RKO (cell line): ENCODE measurements around the gene ACSS3.
"Not testable (repeated sequence)": the region's sequence is repeated elsewhere in the genome, so short reads cannot be mapped to it uniquely, and the experiment has no call there.

Experiments
- DNase-seq: peaks from one replicate; pipeline ENCODE4 v3.0.0-alpha.2; 2016; ENCODE audit warnings: low spot score

The ACSS3 gene

DNA sequence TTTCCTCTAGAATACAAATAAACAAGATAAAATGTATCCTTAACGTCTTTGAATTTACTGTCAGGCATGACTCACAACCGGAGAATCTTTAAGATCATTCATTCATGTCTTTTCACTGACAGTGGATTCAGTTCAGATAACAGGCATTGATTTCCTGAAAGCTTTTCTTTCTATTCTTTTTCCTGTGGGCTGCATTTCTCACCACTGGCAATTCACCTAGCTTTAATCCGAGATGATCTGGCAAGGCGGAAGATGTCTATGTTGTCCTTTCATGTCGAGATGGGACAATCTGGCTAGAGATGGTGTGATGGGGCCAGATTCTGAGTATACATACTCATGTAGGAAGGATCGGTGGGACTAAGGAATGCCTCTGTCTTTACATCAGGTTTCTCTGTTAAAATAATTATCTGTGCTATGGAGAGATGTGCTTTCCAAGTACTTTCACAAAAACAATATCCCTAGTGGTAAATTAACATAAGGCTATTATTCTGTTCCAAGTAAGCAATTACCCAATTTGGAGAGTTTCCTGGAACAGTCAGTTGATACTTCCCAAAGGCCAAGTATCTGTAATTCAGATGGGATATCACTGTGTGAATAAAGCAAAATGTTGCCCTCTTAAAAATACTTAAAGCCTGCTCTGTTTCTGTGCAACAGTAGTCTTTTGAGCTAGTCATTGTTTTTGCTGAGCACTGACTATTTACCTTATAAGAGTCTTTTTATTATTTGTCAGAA lies 17.8 kb downstream of the ACSS3 start:
- DNase-seq: no peak

- no peak for DNase-seq
Observed at GRCh38 chr12:81105687-81106086, 27.8 kb downstream of the ACSS3 start.

DNA sequence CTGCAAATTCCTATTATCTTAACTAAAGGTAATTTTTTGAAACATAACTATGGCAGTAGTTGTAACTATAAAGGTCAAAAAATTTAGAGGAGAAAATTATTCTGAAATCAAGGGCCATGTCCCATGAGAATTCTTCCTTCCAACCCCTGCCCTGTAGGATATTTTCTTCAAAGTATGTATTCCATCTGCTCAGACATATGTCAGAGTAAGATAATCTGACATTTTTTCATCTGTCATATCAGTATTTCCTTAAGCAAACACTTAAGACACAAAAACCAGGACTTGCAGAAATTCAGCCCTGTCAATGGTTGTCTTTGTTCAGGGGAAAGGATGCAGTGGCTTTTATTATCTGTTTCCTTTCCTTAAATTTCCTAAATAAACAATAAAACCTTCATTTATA lies 36.3 kb downstream of the ACSS3 start:
- no peak for DNase-seq

- DNase-seq: not testable (repeated sequence)
Observed at GRCh38 chr12:81119069-81119468, 41.2 kb downstream of the ACSS3 start.

- no peak for DNase-seq
Observed at GRCh38 chr12:81120961-81121360, 43.1 kb downstream of the ACSS3 start.

DNA sequence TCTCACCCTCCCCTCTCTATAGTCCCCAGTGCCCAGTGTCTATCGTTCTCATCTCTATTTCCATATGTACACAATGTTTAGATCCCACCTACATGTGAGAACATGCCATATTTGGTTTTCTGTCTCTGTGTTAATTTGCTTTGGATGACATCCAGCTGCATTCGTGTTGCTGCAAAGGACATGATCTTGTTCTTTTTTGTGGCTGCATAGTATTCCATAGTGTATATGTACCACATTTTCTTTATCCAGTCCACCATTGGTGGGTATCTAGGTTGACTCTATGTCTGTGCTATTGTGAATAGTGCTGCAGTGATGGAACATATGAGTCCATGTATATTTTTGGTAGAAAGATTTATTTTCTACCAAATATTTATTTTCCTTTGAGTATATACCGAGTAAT lies 45.7 kb downstream of the ACSS3 start:
- DNase-seq: no peak

GRCh38 chr12:81125691-81126090 lies 47.8 kb downstream of the ACSS3 start:
- DNase-seq: no peak

DNA sequence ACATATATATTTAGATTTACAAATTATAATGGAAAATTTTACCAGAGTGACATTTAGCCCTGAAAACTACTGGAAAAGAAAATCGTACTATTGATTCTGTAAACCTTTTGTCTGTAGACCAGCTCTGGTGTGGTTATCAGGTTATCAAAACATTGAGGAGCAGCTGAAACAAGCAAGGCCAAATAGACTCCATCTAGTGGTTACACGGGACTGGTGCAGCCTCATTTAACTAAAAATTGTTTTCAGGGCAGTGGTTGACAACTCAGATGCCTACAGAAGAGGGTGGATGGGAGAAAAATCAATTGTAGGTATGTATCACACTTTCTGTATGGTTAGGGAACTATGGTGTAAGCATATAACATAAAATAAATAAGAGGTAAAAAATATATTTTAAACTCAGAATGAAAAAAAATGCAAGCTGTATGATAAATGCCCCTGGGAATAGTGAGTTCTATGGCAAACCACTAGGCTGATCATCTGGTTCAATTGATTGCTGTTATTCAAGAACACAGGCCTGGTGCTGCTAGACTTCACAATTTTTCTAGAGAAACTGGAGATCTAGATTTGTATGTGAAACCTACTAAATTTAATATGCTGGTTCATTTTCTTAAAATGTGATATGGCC lies 51.2 kb downstream of the ACSS3 start:
- peak; percentile 69 for DNase-seq

DNA sequence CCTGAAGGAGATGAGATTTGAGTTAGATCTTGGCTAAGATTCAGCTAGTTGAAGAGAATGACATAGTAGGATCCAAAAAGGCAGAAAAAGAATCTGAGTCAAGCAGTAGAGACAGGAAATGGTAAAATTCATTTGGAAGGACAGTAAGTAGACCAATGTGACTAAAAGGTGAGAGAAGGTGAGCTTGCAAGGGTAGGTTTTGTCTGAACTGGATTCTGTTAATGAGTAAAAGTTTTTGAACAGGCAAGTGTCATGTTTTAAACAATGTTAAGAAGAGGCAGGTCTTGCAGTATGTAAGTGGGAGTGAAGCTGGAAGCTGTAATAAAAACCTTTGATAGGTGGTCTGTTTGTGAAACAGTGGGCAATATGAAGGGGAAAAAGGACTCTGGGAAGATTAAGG lies 58.6 kb downstream of the ACSS3 start:
- DNase-seq: no peak

- no peak for DNase-seq
Observed at GRCh38 chr12:81137801-81138200, 59.9 kb downstream of the ACSS3 start.

- DNase-seq: no peak
Observed at GRCh38 chr12:81141217-81141616, 63.3 kb downstream of the ACSS3 start.

DNA sequence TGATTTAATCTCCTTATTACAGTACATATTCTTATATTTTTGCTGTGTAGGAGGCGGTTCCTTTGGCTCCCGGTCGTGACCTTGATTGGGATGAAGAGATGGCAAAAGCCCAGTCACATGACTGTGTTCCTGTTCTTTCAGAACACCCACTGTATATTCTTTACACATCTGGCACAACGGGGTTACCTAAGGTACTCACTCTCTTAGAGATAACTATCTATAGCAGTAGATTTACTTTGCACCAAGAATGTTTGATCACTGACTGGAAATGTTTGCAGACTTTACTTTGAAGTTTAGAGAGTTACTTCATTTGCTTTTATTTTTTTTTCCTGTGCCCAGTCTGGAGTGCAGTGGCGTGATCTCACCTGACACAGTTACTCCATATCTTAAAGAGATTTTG lies 65.2 kb downstream of the ACSS3 start:
- DNase-seq: no peak

DNA sequence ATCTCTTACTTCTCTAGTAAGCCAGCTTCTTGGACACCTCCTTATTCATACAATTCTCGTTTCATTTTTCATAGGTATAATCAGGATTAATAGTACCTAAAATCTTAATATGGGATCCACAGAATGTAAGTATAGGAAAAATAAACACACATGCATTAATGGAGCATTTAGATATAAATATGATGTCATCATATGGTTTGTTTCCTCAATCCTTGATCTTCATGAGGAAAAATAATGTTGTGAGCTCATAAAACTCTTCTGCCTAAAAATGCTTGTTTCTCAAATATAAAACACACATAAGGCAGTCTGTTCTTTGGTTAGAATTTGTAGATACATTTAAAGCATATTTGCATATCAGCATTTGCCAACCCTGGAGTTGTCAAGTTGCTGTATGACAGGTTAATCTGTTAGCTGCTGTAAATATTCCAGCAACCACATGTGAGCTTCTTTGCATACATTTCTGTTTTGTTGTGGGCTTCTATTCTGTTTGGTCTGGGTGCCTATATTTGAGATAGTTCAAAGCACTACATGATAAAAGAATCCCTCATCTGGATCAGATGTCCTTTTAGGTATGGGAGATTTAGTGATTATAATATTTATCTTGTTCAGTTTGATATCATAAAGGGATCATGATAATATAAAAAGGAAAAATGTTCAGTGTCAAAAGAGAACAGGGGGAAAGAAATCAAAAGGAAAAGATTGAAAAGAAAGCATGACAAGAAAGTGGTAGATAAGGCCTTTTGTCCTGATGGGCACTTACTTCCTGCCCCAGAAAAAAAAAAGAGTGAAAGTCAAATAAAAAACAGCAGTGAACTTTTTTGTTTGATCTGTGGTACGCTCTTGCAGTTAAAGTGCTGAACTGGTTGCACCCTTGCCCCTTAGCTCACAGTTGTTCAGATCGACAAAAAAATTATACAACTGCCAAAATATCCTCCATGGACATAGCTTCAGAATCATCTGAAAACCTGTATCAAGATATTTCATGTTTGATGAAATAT lies 68.6 kb downstream of the ACSS3 start:
- no peak for DNase-seq

- DNase-seq: no peak
Observed at GRCh38 chr12:81147292-81147919, 69.5 kb downstream of the ACSS3 start.

- no peak for DNase-seq
Observed at GRCh38 chr12:81150382-81150781, 72.5 kb downstream of the ACSS3 start.

- DNase-seq: no peak
Observed at GRCh38 chr12:81159856-81160255, 82.0 kb downstream of the ACSS3 start.

DNA sequence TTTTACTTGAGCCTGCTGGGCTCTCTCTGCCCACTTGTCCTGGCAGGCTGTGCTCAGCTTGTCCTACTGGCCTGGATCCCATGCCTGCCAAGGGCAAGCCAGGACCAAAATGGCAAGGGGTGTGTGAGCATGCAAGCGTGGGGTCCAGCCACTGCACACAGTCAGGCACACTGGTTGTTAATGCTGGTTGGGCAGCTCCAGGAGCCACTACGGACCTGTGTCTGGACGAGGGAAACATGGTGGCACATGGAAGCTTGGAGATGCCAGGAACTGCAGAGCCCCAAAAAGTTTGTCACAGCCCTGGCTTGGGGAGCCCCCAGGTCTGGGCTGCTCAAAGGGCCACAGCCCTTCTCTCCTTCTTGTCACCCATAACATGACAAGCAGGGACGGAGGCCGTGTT lies 83.8 kb downstream of the ACSS3 start:
- no peak for DNase-seq

DNA sequence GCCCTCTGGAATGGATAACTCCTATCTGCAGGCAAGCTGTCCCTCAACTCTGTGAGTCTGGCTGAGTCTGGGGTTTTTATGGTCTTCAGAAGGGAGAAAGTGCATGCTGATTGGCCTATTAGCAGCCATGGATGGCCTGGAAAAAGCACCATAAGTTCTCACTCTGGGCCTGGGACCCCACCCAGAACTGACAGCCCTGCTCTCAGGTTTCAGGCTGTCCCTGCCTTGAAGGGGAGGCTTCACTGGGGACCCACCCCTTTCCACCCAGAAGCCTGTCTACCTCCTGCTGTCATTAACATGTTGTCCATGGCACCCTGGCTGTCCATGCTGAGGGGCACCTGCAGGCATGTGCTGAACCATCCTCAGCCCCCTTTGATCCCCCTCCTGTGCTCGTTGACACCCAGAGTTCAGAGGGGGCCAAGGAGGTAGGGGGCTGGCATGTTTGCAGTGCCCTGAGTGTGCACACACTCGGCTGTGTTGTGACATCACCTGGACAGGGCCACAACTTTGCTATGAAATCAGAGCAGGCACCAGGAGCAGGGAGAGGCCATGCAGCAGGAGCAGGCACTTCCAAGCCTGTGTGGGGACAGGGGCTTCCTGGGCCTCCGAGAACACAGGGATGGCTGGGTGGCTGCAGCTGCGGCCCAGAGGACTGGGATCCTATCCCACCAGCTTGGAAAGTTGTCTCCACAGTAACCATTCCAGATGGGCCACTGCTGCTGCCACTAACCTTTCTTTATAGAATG lies 84.7 kb downstream of the ACSS3 start:
- DNase-seq: no peak

DNA sequence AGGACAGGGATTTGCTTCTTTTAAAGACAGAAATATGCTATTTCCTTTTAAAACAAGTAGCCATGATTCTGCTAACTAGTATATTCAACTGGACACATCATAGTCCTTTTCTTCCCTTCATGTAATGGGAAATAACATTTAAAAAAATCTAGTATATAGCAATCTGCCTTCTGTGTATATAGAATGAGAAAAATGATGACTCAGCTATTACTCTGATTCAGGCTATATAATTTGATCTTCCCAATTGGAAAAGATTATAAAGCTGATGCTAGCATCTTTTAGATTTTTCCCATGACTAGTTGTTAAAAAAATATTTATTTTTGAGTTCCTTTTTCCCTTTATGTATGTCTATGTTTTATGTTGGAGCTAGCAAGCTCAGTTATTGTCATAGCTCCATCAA lies 86.9 kb downstream of the ACSS3 start:
- DNase-seq: no peak

- no peak for DNase-seq
Observed at GRCh38 chr12:81166790-81167189, 88.9 kb downstream of the ACSS3 start.

- no peak for DNase-seq
Observed at GRCh38 chr12:81167694-81168093, 89.8 kb downstream of the ACSS3 start.

- DNase-seq: no peak
Observed at GRCh38 chr12:81168445-81168844, 90.6 kb downstream of the ACSS3 start.
